Right hindlimb (tissue), 1 donor: ENCODE data around the gene NRXN3.

ENCODE experiments used
- DNase-seq: peaks from one replicate; pipeline ENCODE4 v3.0.0-alpha.2; 2018

NRXN3 gene

DNA sequence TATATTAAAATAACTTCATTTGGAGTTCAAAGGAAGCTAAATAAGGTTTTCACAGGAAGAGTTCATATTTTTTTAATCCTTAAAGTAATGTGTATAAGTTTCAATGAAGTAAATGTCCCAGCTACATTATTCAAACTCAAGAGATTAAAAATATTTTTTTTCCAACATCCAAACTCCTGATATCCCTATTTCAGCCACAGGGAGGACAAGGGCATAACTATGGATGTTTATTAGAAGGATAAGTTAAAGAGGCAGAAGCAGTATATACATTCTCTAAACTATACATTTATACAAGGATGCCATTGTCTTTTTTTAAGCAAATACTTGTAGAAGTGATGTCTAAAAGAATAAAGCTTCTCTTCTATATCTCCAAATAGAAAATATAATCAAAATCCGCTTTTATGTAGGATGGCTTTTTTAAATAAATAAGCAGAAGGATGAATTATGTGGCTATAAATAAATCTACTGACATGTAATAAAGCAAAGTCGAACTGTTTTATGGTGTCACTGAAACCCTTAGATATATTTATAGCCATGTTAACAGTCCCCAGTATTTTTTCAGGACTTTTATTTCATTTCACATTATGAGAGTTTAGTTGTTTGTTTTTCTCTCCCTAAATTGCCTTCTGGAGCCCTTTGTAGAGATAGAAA is 1104.6 kb downstream of the NRXN3 start:
- no peak for DNase-seq

DNA sequence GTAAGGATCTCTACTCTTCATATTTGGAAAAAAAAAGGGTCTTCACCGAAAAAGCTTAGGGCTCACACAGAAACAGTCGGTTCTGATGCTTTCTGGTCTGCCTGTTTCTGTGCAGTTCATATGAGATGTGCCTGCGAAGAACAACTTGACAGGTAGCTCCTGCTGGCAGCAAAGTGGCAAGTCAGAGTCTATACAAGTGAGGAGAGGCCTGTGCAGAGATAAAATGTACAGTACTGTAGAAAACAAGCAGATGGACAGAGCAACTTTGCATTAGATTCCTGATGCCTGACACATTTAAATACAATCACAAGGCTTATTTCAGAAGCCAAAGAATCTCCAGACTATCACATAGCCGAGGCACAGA is 1105.1 kb downstream of the NRXN3 start:
- no peak for DNase-seq

DNA sequence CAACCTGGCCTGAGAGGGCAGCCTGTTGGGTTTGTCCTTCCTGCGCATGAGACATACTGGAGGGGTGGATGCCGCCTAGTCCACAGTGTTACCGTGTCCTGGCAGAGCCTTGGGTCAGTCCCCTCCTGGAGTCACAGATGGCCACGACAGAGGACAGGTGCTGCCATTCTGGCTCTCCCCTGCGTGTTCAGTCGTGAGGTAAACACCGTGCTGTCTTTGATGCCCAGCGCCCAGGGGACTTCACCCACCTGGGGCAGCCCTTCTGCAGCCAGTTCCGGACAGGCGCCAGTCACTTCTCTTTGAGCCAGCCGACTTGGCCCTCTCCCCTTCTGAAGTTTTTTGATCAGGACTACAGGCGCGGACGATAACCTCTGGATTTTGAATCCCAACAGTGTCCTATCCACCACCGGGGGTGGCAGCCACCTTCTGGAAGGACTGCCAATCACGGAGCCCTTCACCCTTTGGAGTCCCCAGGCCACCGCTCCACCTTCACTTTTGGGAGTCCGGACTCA is 1108.2 kb downstream of the NRXN3 start:
- DNase-seq: peak; percentile 19

DNA sequence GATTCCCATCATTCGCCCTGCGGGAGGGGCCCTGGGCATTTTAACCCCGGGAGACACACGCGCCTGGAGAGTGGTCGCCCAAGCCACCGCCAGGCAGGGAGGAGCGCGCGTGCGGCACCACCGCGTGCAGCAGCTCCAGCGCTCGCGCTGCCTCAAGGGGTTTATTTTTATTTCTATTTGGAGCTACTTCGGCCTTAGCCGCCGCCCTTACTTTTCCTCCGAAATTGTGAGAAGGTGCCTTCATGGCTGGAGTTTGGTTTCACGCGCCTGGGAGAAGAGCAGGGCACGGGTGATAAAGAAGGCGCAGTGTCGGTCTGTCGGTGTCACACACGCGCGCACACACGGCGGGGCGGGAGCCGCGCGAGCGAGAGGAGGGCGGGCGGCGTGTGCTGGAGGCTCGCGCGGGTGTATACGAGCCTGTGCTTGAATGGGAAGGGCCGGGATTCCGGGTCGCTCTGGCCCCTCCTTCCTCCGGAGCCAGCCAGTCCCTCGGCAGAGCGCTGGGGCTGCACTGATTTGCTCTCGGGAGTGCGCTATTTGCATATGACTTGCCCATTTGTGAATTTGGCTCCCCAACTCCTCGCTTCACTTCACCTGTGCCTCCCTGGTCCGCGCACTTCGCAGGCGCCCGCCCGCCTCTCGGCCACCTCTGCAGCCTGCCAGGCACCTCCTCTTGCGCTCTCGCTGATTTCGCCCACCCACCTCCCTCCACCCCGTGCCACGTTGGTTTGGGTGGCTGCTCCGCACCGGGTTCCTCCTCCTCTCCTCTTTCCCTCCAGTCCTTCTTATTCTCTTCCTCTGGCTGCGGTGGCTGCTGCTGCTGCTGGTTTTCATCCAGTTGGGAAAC is 1108.8 kb downstream of the NRXN3 start:
- peak; percentile 89 for DNase-seq

DNA sequence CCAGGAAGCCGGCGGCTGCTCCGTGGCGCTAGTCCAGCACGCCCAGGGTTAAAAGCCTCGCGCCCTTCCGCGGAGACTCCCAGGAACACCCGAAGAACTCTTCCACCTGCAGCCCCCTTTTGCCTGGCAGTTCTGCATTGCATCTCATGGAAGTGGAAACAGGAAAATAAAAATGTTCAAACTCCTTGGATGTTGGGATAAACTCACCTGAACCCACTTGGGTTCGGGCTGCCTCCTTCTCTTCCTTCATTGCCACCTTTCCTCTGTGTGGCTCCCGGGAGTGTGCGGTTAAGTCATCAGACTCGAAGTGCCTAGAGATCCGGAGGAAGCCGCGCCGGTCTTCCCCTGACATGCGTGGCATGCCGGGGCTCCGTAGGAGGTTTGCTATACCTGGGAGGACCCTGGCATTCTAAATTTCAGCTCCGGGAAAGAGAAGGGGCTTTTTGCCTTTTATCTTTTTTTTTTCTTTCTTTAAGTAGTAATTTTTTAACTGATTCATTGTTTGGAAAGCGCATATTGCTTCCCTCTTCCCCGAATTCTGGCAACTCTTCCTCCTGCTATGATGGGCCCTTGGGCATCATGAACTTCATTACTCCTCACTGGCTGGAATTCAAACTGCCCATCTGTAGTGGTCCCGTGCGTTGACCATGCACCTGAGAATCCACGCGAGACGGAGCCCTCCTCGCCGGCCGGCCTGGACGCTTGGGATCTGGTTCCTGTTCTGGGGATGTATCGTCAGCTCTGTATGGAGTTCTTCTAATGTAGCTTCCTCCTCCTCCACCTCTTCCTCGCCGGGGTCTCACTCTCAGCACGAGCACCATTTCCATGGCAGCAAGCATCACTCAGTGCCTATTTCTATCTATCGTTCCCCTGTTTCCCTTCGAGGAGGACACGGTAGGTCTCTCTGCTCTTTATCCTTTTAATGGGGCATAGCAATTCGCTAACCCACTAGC is 1109.7 kb downstream of the NRXN3 start:
- no peak for DNase-seq

DNA sequence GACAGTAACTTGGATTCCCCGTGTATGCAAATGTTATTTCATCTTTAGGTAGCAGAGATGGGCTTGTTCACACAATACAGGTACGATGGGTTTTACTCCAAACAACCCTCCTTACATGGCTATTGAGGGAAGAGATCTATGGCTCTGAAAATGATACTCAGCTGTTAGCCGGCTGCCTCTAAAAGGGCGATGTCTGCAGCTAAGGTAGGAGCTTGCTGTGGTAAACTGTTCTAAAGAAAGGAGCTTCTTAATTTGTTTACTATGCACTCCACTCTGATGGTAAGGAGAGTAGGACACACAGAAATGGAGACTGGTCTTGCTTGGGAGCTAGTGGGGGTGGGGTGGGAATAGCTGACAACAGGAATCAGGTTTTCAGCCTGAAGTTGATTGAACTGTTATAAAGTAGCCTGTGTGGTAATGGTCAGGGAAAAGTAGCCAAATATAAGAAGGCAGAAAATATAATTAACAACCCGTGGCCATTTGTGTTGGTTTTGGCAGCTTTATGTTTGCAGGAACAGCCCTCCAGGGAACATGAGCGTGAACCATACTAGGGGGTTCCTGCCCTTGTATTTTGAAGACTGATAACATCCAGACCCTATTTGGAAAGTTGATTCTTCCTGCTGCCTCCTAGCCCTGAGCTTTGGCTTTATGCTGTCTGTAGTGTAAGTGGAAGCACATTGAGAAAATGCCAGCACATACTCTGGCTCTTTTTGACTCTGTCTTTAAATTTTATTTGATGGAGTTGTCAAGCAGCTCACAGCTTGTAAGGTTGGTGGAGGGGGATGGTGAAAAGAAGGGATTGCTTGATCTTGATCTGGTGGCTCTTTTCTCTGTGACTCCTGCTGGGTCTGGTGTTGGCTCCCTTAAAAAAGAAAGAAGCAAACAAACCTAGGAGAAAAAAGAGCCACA is 1111.3 kb downstream of the NRXN3 start:
- no peak for DNase-seq

DNA sequence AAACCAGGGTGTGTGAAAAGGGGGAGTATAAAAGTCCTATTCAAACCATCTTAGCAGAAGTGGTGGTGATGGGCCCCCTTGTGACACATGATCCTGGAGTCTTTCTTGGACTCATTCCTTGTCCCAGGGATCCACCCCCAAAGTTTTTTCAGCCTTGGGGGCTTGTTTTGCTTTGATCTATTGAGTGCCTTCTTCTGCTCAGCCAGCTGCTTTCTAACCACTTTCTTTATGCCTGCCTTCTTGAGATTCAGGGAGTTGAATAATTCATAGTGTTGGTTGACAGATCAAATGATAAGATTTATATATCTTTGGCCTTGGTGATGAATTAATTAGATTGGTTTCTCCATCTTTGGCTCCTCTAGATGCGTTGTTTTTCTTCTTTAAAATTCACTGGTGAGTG is 1114.4 kb downstream of the NRXN3 start:
- DNase-seq: no peak

DNA sequence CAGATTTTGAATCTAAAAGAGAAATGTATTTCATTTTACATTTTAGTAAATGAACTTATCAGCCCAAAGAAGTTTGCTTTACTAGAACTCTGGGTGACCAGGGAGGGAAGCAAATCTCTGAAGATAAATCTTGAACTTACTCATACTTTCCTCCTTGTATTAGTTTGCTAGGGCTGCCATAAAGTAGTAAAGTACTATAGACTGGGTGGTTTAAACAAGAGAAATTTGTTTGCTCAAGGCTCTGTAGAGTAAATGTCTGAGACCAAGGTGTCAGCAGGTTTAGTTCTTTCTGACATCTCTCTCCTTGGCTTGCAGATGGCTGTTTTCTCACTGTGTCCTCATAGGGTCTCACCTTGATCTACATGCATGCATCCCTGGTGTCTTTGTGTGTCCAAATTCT is 1115.1 kb downstream of the NRXN3 start:
- DNase-seq: no peak

DNA sequence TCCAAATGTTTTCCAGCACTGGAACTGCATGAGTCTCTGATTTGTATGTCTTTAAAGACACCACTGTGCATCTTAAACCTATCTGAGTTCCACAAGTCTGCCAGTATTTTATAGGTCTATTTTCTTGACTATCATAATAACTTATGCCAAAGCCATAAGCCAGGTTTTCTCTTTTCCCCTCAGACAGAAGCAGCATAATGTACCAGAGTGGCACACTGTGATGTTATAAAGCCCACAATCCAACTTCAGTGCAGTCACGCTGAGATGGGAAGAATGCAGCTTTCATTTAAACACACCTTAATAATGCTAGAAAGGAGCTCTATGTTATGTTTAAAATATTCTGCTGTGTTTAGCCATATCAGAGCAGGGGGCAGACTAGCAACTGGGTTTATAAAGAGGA is 1117.8 kb downstream of the NRXN3 start:
- no peak for DNase-seq

DNA sequence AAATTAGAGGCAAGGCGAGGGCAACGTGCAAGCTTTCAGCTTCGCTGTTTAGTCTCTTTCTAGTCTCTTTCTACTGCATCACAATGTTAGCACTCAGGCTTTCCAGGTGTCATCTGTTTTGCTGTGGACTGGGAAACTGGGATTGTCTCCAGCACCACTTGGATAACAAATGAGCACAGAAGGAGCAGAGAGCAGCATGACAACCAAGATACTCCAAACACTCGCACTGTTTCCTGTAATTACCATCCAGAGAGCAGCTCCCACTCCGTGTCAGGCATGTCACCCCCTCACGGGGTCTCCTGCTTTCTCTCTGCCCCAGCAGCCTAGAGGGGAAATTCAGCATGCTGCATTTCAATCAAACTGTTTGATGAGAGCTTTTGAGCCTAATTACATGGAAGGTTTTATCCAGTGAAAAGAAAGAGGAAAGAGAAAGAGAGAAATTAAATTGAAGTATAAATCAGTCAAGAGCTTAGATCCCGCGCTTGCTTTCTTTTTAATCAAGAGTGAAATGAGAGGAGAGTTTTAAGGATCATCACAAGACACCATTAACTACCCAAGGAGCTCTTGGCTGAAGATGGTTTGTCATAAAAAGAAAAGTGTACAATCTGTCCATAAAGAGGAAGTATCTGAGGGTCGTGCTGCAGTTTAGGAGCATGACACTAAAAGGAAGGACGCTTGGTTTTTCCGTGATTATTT is 1123.5 kb downstream of the NRXN3 start:
- no peak for DNase-seq

DNA sequence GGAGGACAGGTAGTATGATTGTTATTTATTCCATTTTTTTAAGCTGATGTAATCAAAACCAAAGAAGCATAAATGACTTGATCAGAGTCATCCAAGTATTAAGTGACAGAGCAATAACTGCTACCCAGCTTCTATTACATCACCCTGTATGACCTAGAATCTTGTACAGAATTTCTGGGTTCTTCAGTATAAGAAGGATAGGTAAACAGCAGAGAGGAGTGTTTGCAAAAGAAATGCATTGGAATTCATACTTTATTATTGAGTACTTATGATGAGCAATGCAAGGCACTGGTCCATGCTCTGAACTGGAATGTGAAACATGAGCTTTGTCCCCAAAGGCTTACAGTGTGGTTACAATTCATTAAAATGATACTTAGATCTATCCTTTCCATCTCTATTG is 1124.3 kb downstream of the NRXN3 start:
- no peak for DNase-seq

DNA sequence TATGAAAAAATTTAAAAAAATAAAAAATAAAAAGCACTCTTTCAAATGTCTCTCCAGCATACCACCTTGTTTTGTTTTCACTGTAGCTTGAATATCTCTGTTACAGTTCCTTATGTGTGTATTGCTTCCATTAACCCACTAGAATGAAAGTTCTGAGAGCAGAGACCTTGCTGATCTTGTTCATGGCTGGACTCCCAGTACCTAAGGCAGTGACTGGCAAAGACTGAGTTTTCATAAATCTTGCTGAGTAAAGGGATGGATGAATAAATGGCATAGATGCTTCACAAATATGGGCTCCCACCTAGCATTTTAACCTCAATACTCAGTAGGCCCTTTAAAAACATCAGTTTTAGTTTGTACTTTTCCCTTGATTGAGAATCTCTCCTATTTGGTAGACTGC is 1125.2 kb downstream of the NRXN3 start:
- no peak for DNase-seq

DNA sequence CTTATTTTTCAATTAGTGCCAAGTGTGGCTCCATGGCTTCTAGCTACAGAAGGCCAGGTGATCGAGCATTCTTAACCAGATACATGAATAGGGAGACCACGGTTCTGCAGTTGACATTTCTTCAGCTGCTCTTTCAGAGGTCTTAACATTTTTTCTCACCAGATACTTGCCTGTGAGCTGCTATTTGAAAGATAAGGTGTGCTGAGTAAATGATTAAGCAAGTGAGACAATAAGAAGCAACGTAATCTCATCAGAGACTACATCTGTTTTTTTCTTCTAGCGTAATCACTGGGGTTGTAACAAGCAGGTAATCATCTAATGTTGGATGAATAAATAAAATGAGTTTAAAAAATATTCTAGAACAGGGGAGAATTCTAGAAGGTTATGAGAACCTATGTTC is 1128.2 kb downstream of the NRXN3 start:
- DNase-seq: no peak

DNA sequence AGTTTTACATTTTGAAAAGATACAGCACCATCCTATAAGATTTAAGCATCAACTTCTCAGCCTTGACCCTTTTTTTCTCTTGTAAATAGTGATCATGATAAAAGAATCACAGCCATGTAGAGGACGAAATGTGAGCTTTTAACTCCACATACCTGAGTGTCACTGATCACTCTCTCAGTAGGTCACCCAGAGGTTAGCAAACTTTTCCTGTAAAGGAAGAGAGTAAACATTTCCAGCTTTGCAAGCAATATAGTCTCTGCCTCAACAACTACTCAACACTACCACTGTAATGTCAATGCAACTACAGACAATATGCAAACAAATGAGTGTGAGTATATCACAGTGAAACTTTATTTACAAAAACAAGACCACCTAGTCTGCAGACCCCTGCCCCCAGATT is 1129.0 kb downstream of the NRXN3 start:
- no peak for DNase-seq

DNA sequence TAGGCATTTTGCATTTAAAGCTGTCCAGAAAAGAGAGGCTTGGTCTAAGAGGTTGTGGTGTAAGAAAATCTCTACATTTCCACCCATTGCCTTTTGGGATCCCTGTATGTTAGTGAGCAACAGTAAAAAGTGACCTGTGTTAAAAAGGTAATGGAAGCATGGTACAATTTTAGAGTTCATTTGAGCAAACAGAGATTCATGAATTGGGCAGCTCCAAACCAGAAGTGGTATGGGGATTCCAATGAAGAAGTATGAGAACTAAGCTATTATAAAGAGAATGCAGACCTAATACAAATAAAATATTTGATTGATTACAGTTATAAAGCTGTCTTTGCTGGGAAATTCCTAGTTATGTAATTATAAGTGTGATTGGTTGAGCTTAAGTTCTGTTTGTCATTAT is 1134.1 kb downstream of the NRXN3 start:
- DNase-seq: no peak

DNA sequence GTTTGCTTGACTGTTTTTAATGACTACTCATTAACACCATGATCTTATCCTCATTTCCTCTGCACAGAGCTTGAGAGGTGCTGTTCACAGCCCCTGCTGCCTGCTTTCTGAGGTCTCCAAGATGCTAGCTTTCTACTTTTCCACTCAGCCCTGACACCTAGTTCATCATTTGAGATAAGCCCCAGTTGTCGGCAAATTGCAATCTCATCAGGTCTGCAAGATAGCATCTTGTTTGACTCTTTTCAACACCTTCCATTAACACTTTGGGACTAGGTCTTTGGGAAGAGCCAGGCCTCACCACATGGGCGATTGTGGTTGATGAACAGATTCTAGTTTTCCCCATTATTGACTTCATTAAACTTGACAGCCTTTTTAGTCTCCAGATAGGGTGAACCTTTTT is 1136.4 kb downstream of the NRXN3 start:
- DNase-seq: no peak

DNA sequence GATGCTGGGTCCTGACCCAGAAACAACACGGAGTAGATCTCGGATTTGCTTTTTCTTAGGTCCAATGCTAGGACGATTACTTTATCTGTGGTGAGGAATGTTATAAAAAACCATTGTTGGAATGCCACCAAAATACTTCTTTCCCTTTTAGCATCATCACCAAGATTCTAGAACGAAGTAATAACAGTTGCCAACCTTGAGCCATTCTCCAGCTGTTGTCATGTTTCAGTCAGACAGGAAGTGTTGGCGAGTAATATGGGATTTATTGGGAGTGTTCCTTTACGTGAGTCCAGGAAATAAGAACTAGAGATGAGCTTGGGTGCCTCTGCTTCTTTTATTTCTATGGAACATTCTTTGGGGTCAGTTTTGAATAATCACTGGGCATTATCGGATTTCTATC is 1148.2 kb downstream of the NRXN3 start:
- no peak for DNase-seq

DNA sequence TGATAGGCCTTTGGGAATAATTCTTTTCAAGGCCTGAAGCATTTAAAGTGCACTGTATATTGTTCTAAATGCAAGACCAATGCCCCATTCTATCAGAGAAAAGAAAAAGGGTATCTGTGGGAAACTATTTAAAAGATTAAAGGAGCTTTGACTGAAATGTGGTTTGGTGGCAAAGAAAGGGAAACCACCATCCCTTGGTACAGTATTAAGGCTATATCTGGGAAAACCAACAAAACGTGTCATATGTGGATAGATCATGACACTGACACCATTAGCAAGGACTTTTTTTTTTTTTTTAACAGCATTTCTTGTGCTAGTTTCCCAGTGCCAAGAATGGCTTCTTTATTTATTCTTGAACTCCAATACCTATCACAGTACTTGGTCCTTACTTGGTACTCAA is 1150.4 kb downstream of the NRXN3 start:
- DNase-seq: no peak

DNA sequence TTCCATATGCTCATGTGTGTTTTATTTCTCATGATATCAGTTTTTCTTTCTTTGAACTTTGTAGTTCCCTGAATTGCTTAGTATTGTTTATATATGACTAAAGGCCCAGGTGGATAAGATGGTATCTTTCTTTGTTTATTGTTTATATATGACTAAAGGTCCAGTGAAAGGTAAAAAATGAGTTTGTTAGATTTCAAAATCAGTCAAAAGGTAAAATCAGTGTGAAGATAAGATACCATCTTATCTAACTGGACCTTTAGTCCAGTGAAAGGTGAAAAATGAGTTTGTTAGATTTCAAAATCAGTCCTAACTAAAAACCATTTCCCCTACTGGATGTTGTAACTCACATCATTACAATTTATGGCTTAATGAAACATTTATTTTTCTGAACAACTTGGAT is 1150.9 kb downstream of the NRXN3 start:
- DNase-seq: no peak

DNA sequence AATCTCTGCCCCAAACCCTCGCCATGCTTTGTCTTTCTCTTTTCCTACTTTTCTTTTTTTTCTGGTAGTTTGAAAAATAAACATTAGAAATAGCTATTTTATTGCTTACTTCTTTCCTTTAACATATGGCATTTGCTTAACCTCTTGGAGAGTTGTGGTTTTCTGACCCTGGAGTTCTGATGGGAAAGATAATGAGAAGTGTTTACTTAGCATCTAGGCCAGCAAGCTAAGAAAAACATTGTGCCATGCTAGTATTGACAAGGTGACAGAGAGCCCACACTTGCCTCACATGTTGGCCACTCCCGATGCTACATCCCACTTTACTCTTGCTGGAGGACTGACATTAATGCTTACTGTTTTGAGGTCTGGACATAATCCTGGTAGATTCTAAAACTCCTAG is 1154.9 kb downstream of the NRXN3 start:
- no peak for DNase-seq

DNA sequence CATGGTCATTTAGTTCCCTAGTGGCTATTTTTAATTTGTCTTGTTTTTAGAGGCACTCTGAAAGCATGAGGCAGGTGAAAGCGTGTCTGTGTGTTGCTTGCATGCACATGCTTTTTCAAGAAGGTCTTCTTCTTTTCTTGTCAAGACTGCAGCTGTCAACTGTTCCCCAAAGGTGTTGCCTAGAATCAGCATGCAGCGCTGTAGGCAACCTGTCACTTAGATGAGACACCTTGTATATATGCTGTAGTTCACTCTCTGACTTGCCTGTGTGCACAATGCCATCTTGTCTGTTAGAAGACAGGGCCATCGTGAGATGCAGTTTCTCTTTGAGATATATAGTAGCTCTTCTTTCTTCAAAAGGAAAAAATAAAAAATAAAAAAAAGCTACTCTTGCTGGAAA is 1155.4 kb downstream of the NRXN3 start:
- no peak for DNase-seq

DNA sequence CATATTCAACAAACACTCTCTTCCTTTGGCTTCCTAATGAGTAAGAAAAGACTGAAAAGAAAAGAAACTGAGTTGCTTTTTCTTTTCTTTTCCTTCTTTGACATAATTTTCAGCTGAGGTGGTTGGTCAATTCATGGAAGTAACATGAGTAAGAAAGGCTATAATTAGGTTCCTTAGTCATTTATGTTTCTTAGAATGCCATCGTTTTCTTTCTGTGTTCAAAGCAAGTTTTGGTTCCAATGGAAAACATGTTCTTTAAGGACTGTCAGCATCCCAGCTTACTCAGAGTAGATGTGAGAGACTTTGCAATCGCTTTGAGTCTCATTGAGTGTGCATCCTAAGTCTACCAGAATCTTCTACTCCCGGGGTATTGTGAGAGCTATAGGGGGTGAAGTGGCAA is 1158.7 kb downstream of the NRXN3 start:
- no peak for DNase-seq
